Measurements from ENCODE around the gene ASXL2.

- no peak for TF ChIP-seq CTCF (IDR thresholded peaks at IDR 0.05)
- no peak for TF ChIP-seq POLR2A (IDR thresholded peaks at IDR 0.05)
- no peak for TF ChIP-seq POLR2AphosphoS5 (IDR thresholded peaks at IDR 0.05)
- no peak for TF ChIP-seq EP300 (IDR thresholded peaks at IDR 0.05)
These were observed 193.5 kb downstream of the ASXL2 start for GRCh38 chr2:25684577-25685473.

Measured in suprapubic skin (tissue), 4 donors.